ENCODE measurements around the gene NPR2.

Gene NPR2

DNA sequence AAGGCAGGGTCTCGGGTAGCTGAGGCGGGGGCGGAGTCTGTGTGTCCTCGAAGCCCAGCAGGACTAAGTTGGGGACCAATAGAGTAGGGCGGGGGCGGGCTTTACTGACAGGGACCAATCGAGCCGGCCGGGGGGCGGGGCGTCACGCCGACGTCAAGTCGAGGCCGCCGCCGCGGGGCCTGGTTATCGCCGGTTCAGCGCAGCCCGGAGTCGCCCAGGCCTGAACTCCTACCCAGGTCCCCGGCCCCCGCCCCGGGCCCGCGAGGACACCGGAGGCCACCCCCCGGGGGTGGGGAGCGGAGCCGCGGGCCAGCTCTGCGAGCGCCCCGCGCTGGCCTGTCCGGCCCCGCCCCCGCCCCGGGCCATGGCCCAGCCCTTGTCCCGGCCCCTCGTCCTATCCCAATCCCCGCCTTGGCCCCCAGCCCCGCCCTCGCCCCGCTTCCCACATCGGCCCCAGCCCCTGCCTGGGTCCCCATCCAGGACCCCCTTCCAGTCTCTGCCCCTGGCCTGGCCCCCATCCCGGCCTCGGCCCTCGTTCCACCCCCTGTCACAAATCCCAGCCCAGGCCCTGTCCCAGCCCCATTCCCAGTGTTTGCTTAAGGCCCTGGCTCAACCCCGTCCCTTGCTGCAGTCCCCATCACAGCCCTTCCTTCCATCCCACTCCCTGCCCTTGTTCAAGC lies 37.8 kb downstream of the NPR2 start, which contains the start of gene TMEM8B:
TMEM8B (plus strand) TSS at position 145 of the 680 bp plus-strand sequence; CDS start at position 365, 220 bp downstream.
- POLR2A ChIA-PET: interaction anchor here (0.7 to 1.0 kb wide), 3 partner anchors 13 to 97 kb away, joined by 3 read pairs; partner anchors contain the start of genes CREB3 and TLN1
- DNase-seq (ENCODE audit: extremely low spot score): peak; percentile 96
- CTCF ChIA-PET: interaction anchor here (1.0 to 5.0 kb wide), 9 partner anchors 11 to 171 kb away, joined by 3 to 63 read pairs (median 3); partner anchors contain the start of genes CCDC107, RMRP and SPAG8
- TF ChIP-seq, protein P1, sequence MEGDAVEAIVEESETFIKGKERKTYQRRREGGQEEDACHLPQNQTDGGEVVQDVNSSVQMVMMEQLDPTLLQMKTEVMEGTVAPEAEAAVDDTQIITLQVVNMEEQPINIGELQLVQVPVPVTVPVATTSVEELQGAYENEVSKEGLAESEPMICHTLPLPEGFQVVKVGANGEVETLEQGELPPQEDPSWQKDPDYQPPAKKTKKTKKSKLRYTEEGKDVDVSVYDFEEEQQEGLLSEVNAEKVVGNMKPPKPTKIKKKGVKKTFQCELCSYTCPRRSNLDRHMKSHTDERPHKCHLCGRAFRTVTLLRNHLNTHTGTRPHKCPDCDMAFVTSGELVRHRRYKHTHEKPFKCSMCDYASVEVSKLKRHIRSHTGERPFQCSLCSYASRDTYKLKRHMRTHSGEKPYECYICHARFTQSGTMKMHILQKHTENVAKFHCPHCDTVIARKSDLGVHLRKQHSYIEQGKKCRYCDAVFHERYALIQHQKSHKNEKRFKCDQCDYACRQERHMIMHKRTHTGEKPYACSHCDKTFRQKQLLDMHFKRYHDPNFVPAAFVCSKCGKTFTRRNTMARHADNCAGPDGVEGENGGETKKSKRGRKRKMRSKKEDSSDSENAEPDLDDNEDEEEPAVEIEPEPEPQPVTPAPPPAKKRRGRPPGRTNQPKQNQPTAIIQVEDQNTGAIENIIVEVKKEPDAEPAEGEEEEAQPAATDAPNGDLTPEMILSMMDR (IDR thresholded peaks at IDR 0.05; ENCODE audit: control extremely low read depth, extremely low read depth, low read depth, missing control alignments): no peak

DNA sequence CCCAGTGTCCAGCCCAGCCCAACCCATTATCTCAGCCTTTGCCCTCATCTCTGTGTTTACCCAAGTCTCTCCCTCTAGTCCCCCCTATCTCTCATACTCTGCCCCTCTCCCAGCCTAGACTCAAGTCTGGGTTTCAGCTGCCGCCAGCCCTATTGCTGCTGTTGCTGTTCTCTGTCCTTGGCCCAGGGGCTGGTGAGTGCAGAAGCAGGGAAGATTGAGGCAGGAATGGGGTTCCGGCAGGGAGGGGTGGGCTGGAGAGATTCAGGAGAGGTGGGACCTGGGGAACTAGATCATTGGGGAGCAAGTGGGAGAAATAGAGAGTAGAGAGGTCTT lies 38.3 kb downstream of the NPR2 start:
- CTCF ChIA-PET: interaction anchor here (1.3 to 1.7 kb wide), 2 partner anchors 18 to 62 kb away, joined by 3 to 5 read pairs; partner anchors contain the start of gene SPAG8
- no peak for DNase-seq (ENCODE audit: extremely low spot score)
- TF ChIP-seq, protein P1 (IDR thresholded peaks at IDR 0.05; ENCODE audit: control extremely low read depth, extremely low read depth, low read depth, missing control alignments): no peak
- POLR2A ChIA-PET: no interaction called here

DNA sequence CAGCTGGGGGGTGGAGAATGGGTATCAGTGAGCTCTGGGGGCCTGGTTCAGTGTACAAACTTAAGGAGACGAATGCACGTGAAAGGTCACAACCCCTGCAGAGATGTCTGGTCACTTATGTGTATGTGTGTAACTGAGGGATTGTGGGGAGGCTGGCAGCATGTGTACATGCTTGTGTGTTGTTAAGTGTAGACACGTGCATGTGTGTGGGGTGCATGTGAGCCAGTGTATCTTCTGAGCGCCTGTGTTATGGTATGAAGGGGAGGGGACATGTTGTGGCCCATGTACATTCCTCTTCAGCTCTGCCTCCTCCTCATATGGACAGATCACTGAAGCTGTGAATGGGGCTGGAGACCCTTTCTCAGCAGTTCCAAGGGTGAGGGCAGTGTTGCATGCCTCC lies 39.6 kb downstream of the NPR2 start:
- POLR2A ChIA-PET: interaction anchor here (0.6 kb wide), 1 partner anchor 12 kb away, joined by 3 read pairs; no protein-coding TSS in a partner anchor

DNA sequence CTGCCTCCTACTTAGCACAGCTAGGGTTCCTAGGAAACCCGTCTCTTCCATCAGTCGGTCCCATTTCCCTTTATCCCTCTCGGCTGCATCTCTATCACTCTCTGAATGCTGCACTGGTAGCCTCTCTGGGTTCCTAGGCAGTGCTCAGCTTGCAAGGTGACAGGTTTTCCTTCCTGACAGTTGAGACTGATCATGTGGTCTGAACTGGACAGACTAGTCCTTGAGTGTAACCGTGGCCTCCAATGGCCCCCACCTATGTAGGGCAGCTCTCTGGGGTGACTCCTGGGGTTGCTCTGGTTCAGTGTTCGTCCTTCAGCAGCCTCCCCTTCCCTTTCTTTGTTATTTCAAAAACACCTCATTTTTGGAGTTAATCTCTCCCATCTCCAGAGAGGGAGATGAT lies 41.4 kb downstream of the NPR2 start:
- ChIA-PET POLR2A (no interaction called here), CTCF (interaction anchor here (0.9 to 4.1 kb wide), 7 partner anchors 10 to 84 kb away, joined by 3 to 22 read pairs (median 4); partner anchors contain the start of genes GBA2, RGP1 and SPAG8)
- DNase-seq (ENCODE audit: extremely low spot score): no peak
- TF ChIP-seq, protein P1 (IDR thresholded peaks at IDR 0.05; ENCODE audit: control extremely low read depth, extremely low read depth, low read depth, missing control alignments): no peak

More for the DNA sequence above, 39.6 kb downstream of the NPR2 start:
- no peak for DNase-seq (ENCODE audit: extremely low spot score)
- CTCF ChIA-PET: interaction anchor here (0.8 to 4.1 kb wide), 4 partner anchors 11 to 134 kb away, joined by 3 to 22 read pairs (median 12); no protein-coding TSS in a partner anchor
- TF ChIP-seq, protein P1 (IDR thresholded peaks at IDR 0.05; ENCODE audit: control extremely low read depth, extremely low read depth, low read depth, missing control alignments): no peak

DNA sequence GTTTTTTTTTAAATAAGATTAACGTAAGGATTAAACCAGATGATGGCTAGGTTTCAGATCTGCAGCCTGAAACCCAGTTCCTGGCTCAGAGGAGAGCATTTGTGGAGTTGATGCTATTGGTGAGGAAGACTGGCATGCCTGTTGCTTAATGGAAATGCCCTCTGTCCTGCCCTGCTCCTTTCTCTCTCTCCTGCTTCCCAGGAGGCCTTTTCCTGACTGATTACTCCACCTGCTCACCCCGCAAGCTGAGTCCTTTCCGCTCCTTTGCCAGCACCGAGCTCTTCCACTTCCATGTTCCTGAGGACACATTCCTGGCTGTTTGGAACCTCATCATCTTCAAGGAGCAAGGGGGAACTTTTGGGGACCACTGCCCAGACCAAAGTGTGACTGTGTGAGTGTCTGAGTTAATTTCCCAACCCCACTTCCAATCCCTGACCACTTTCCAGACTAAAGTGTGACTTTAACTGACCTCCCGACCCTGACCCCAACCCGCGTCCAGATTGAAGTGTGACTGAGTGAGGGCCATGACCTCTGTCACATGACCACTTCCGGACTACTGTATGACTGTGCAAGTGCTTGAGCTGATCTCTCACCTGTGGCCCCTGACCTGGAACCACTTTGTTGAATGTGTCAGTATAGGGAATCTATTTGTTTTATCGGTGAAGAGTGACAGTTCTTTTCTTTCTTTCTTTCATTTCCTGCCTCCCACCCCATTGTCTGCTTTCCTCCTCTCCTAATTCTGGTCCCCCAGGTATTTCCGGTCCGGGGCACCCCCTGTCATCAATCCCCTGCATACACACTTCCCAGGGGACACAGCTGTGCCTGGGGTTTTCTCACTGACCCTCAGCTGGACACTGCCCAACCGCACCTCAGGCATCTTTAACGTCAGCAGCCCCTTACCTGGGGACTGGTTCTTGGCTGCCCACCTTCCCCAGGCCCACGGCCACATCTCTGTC lies 43.1 kb downstream of the NPR2 start:
- no peak for DNase-seq (ENCODE audit: extremely low spot score)
- TF ChIP-seq, protein P1 (IDR thresholded peaks at IDR 0.05; ENCODE audit: control extremely low read depth, extremely low read depth, low read depth, missing control alignments): no peak
- POLR2A ChIA-PET: interaction anchor here (0.6 kb wide), 1 partner anchor 8 kb away, joined by 4 read pairs; no protein-coding TSS in a partner anchor
- CTCF ChIA-PET: interaction anchor here (0.9 to 5.0 kb wide), 12 partner anchors 8 to 189 kb away, joined by 3 to 39 read pairs (median 5); partner anchors contain the start of gene SPAG8

DNA sequence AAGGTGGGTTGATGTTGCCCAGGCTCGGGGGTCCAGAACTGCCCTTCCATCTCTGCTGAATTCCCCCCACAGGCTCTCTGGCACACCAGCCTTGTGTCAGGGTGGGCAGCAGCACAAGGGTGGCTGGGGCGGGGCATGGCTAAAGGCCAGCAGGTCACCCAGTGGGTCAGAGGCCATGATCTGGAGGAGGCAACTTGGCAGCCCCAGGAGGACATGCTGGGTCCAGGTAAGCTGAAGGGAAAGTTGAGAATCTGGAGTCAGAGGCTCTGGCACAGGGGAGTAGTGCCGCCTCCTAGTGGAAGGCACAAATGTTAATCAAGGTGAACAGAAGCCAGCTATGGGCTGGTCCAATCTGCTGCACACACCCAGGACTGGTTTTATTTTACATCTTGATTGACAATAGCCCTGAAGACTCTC lies 43.8 kb downstream of the NPR2 start:
- TF ChIP-seq, protein P1 (IDR thresholded peaks at IDR 0.05; ENCODE audit: control extremely low read depth, extremely low read depth, low read depth, missing control alignments): peak; percentile 13
- no peak for DNase-seq (ENCODE audit: extremely low spot score)
- ChIA-PET POLR2A (no interaction called here), CTCF (interaction anchor here (0.9 to 5.0 kb wide), 11 partner anchors 9 to 108 kb away, joined by 3 to 39 read pairs (median 4); no protein-coding TSS in a partner anchor)
